HepG2 (cell line): ENCODE results near the gene DYNC1LI2. TPM values are rescaled to one million over a fixed set of nuclear protein-coding genes. Genes with fewer than 3 reads are reported as not detected.

Source experiments
- CEBPB ChIP-seq: IDR thresholded peaks from 2 replicates; pipeline ENCODE4 v1.6.1; 2011; ENCODE audit warnings: low read depth, low read length, improper control_type of control experiment, borderline replicate concordance
- CHCHD3 ChIP-seq: sonication (generic); formaldehyde crosslinking; IDR thresholded peaks from 2 replicates; pipeline ENCODE4 v1.8.0; 2022; ENCODE audit warnings: mild to moderate bottlenecking, missing genetic modification reagents, moderate library complexity
- GLI4 ChIP-seq: sonication (generic); formaldehyde crosslinking; IDR thresholded peaks from 2 replicates; pipeline ENCODE4 v1.5.1; 2020; ENCODE audit warnings: missing genetic modification reagents, mild to moderate bottlenecking, moderate library complexity, borderline replicate concordance
- HNF4A ChIP-seq: sonication (generic); formaldehyde crosslinking; IDR thresholded peaks from 2 replicates; pipeline ENCODE4 v1.4.0; 2020; ENCODE audit warnings: missing genetic modification reagents
- MAFK ChIP-seq, 2 experiments: IDR thresholded peaks in 1 of 2; conservative IDR thresholded peaks in 1 of 2; 2 replicates each; pipeline ENCODE4 v1.6.1; 2011; ENCODE audit warnings: improper control_type of control experiment in 2 of 2, low read length in 2 of 2
- MYNN ChIP-seq: sonication (generic); formaldehyde crosslinking; IDR thresholded peaks from 2 replicates; pipeline ENCODE4 v1.4.0; 2020; ENCODE audit warnings: mild to moderate bottlenecking, low read depth, missing genetic modification reagents
- NFIB ChIP-seq: sonication (generic); formaldehyde crosslinking; IDR thresholded peaks from 2 replicates; pipeline ENCODE4 v1.9.0; 2021; ENCODE audit warnings: missing genetic modification reagents, mild to moderate bottlenecking, borderline replicate concordance
- NFIC ChIP-seq: IDR thresholded peaks from 2 replicates; pipeline ENCODE4 v1.6.1; 2012; ENCODE audit warnings: mild to moderate bottlenecking, low read length, inconsistent platforms
- RARG ChIP-seq: sonication (generic); formaldehyde crosslinking; IDR thresholded peaks from 2 replicates; pipeline ENCODE4 v1.4.0; 2020; ENCODE audit warnings: low read depth, mild to moderate bottlenecking, missing genetic modification reagents
- SMAD9 ChIP-seq: sonication (generic); formaldehyde crosslinking; IDR thresholded peaks from 2 replicates; pipeline ENCODE4 v1.5.1; 2020; ENCODE audit warnings: mild to moderate bottlenecking, missing genetic modification reagents
- SNAPC2 ChIP-seq: sonication (generic); formaldehyde crosslinking; IDR thresholded peaks from 2 replicates; pipeline ENCODE4 v1.8.1; 2022; ENCODE audit warnings: mild to moderate bottlenecking, missing genetic modification reagents
- SP4 ChIP-seq: sonication (generic); formaldehyde crosslinking; IDR thresholded peaks from 2 replicates; pipeline ENCODE4 v1.8.1; 2023; ENCODE audit warnings: mild to moderate bottlenecking, missing genetic modification reagents
- SRF ChIP-seq: IDR thresholded peaks from 2 replicates; pipeline ENCODE4 v1.6.1; 2011; ENCODE audit warnings: mild to moderate bottlenecking, low read depth, low read length, moderate library complexity
- TEAD3 ChIP-seq: optimal IDR thresholded peaks from 2 replicates; pipeline ENCODE3; 2016; ENCODE audit warnings: borderline replicate concordance
- XBP1 ChIP-seq: sonication (generic); formaldehyde crosslinking; IDR thresholded peaks from 2 replicates; pipeline ENCODE4 v1.5.0; 2020; ENCODE audit warnings: missing genetic modification reagents
- ZNF317 ChIP-seq: sonication (generic); formaldehyde crosslinking; IDR thresholded peaks from 2 replicates; pipeline ENCODE4 v1.5.0; 2020; ENCODE audit warnings: mild to moderate bottlenecking, missing genetic modification reagents
- ZNF660 ChIP-seq: sonication (generic); formaldehyde crosslinking; IDR thresholded peaks from 2 replicates; pipeline ENCODE4 v1.5.1; 2020; ENCODE audit warnings: mild to moderate bottlenecking, low read depth, missing genetic modification reagents, borderline replicate concordance
- ZNF670 ChIP-seq: sonication (generic); formaldehyde crosslinking; IDR thresholded peaks from 2 replicates; pipeline ENCODE4 v1.8.0; 2022; ENCODE audit warnings: mild to moderate bottlenecking, missing genetic modification reagents, borderline replicate concordance
- ZNF672 ChIP-seq: sonication (generic); formaldehyde crosslinking; IDR thresholded peaks from 2 replicates; pipeline ENCODE4 v1.8.1; 2022; ENCODE audit warnings: missing genetic modification reagents
- ZNF749 ChIP-seq: sonication (generic); formaldehyde crosslinking; IDR thresholded peaks from 2 replicates; pipeline ENCODE4 v1.8.0; 2022; ENCODE audit warnings: mild to moderate bottlenecking, missing genetic modification reagents, moderate library complexity, borderline replicate concordance
- ZNF775 ChIP-seq: sonication (generic); formaldehyde crosslinking; IDR thresholded peaks from 2 replicates; pipeline ENCODE4 v1.4.0; 2020; ENCODE audit warnings: missing genetic modification reagents, mild to moderate bottlenecking, moderate library complexity, borderline replicate concordance
- polyA plus RNA-seq, 8 experiments: library from polyadenylated mRNA; depleted of rRNA in 3 of 8; stranded (reverse) in 7 of 8; unstranded in 1 of 8; fragments of >200 nt; fragmentation: Illumina TruSeq in 4 of 8; extraction: Trizol in 4 of 8; gene quantifications; 2 replicates each; pipeline versions ENCODE4 v1.2.1 to v1.2.3, GENCODE V29; 2011 to 2016; ENCODE audit warnings: low read depth in 4 of 8, missing spikeins in 1 of 8, mixed read lengths in 1 of 8; ENCODE audit not compliant: insufficient read depth in 1 of 8
- total RNA-seq, 5 experiments: library from RNA; depleted of rRNA; stranded (reverse); fragments of >200 nt; fragmentation: Illumina TruSeq; extraction: Trizol; gene quantifications; 2 replicates each; pipeline ENCODE4 v1.2.3, GENCODE V29; 2016; ENCODE audit warnings: low read depth in 1 of 5
- TF ChIP-seq, protein P1 (sequence below): sonication (generic); formaldehyde crosslinking; IDR thresholded peaks from 2 replicates; pipeline ENCODE4 v1.5.1; 2020; ENCODE audit warnings: missing genetic modification reagents, mild to moderate bottlenecking, borderline replicate concordance
- TF ChIP-seq, protein P2 (sequence below): IDR thresholded peaks from 2 replicates; pipeline ENCODE4 v1.6.1; 2016; ENCODE audit warnings: missing compliant biosample characterization, missing genetic modification reagents, borderline replicate concordance
- TF ChIP-seq, protein P3 (sequence below), 2 experiments: IDR thresholded peaks; 2 replicates each; pipeline ENCODE4 v1.6.1; 2011 to 2012; ENCODE audit warnings: low read length in 2 of 2, borderline replicate concordance in 1 of 2, low read depth in 1 of 2, mild to moderate bottlenecking in 1 of 2, moderate library complexity in 1 of 2

The DYNC1LI2 gene
- total and polyA plus RNA-seq, 2 of the 13 experiments (the other 11 are each of a cell fraction or from before 2014, with no cell fraction given), result 65.5 to 135 TPM

DNA sequence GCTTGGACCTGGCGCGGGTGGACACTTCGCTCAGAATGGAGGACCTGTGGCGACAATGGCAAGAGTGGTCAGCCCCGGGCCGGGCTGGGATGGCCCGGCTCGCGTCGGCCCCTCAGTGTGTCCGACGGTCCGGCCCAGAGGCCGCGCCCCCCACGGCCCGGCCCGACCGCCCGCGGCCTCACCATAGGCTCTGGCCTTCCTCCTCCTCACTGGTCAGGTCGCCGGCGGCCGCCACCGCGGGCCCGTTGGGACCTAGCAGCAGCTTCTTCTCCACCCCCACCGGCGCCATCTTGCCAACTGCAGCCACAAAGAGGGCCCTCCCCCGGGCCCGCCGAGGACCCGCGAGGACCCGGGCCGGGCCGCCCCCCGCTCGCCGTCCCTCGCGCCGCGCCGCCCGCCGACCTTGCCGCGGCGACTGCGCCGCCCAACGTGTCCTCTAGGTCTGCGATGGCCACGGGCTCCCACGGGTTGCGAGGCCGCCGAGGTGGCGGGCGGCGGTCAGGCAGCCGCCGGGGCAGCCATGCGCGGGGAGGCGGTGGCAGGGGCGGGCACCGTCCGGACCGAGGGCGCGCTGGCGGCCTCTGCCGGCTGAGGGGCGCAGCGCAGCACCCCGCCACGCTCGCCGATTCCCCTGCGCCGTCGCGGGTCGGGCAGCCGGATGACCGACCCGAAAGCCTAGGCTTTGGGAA is at the start of gene DYNC1LI2 (continued):
- TF ChIP-seq HNF4A, result no peak
- TF ChIP-seq, protein P1, sequence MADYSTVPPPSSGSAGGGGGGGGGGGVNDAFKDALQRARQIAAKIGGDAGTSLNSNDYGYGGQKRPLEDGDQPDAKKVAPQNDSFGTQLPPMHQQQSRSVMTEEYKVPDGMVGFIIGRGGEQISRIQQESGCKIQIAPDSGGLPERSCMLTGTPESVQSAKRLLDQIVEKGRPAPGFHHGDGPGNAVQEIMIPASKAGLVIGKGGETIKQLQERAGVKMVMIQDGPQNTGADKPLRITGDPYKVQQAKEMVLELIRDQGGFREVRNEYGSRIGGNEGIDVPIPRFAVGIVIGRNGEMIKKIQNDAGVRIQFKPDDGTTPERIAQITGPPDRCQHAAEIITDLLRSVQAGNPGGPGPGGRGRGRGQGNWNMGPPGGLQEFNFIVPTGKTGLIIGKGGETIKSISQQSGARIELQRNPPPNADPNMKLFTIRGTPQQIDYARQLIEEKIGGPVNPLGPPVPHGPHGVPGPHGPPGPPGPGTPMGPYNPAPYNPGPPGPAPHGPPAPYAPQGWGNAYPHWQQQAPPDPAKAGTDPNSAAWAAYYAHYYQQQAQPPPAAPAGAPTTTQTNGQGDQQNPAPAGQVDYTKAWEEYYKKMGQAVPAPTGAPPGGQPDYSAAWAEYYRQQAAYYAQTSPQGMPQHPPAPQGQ (CRISPR knock-in tag), result no peak
- no peak for TF ChIP-seq CEBPB
- TF ChIP-seq ZNF672 (CRISPR knock-in tag), result no peak
- TF ChIP-seq ZNF660 (CRISPR knock-in tag), result no peak
- no peak for TF ChIP-seq RARG (CRISPR knock-in tag)
- TF ChIP-seq, protein P2, sequence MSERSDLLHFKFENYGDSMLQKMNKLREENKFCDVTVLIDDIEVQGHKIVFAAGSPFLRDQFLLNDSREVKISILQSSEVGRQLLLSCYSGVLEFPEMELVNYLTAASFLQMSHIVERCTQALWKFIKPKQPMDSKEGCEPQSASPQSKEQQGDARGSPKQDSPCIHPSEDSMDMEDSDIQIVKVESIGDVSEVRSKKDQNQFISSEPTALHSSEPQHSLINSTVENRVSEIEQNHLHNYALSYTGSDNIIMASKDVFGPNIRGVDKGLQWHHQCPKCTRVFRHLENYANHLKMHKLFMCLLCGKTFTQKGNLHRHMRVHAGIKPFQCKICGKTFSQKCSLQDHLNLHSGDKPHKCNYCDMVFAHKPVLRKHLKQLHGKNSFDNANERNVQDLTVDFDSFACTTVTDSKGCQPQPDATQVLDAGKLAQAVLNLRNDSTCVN, result no peak
- TF ChIP-seq ZNF749 (CRISPR knock-in tag), result no peak
- TF ChIP-seq NFIB (CRISPR knock-in tag), result no peak
- TF ChIP-seq SRF, result no peak; the same call in 1 of the 2 replicates
- TF ChIP-seq, protein P3, sequence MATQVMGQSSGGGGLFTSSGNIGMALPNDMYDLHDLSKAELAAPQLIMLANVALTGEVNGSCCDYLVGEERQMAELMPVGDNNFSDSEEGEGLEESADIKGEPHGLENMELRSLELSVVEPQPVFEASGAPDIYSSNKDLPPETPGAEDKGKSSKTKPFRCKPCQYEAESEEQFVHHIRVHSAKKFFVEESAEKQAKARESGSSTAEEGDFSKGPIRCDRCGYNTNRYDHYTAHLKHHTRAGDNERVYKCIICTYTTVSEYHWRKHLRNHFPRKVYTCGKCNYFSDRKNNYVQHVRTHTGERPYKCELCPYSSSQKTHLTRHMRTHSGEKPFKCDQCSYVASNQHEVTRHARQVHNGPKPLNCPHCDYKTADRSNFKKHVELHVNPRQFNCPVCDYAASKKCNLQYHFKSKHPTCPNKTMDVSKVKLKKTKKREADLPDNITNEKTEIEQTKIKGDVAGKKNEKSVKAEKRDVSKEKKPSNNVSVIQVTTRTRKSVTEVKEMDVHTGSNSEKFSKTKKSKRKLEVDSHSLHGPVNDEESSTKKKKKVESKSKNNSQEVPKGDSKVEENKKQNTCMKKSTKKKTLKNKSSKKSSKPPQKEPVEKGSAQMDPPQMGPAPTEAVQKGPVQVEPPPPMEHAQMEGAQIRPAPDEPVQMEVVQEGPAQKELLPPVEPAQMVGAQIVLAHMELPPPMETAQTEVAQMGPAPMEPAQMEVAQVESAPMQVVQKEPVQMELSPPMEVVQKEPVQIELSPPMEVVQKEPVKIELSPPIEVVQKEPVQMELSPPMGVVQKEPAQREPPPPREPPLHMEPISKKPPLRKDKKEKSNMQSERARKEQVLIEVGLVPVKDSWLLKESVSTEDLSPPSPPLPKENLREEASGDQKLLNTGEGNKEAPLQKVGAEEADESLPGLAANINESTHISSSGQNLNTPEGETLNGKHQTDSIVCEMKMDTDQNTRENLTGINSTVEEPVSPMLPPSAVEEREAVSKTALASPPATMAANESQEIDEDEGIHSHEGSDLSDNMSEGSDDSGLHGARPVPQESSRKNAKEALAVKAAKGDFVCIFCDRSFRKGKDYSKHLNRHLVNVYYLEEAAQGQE (IDR thresholded peaks at IDR 0.05; ENCODE audit: borderline replicate concordance in 1 of 2, low read depth in 1 of 2, low read length in 2 of 2), result no peak
- TF ChIP-seq MYNN, result no peak
- TF ChIP-seq XBP1 (CRISPR knock-in tag), result 0 out of 2 replicates have a peak, but pooled peaks have one; percentile 70
- no peak for TF ChIP-seq MAFK (conservative IDR thresholded peaks at IDR 0.05 in 1 of 2, IDR thresholded peaks at IDR 0.05 in 1 of 2; ENCODE audit: low read length in 2 of 2)
- TF ChIP-seq SNAPC2 (CRISPR knock-in tag), result no peak
- no peak for TF ChIP-seq NFIC
- no peak; the same call in 1 of the 2 replicates for TF ChIP-seq ZNF670 (CRISPR knock-in tag)
- peak; percentile 63; the same call in 1 of the 2 replicates for TF ChIP-seq CHCHD3 (CRISPR knock-in tag)
- TF ChIP-seq ZNF775, result no peak
- TF ChIP-seq TEAD3 (CRISPR knock-in tag), result no peak
- peak; percentile 55; the same call in 1 of the 2 replicates for TF ChIP-seq GLI4
- no peak for TF ChIP-seq SMAD9 (CRISPR knock-in tag)
- no peak for TF ChIP-seq ZNF317 (CRISPR knock-in tag)
- peak; percentile 80 for TF ChIP-seq SP4 (CRISPR knock-in tag)
